Ovary (tissue), 9 donors: Measurements from ENCODE around the gene NRCAM. TPM values are rescaled to one million over a fixed set of nuclear protein-coding genes. Genes with fewer than 3 reads are reported as not detected.

Source experiments
- DNase-seq, 5 donors: peaks; one replicate each; pipeline ENCODE4 v3.0.0-alpha.2; 2019 to 2020
- H3K27ac ChIP-seq, 2 donors: fragments of 200-600 bp; one replicate each; pipeline versions ENCODE4 v1.5.1 to v1.8.0; 2019 to 2022
- H3K27me3 ChIP-seq: fragments of 200-600 bp; one replicate; pipeline ENCODE4 v1.8.0; 2022
- H3K36me3 ChIP-seq: fragments of 200-600 bp; sonication (generic); one replicate; pipeline ENCODE4 v1.5.1; 2019
- H3K4me1 ChIP-seq: one replicate; pipeline ENCODE4 v1.8.1; 2013; ENCODE audit warnings: mild to moderate bottlenecking, moderate library complexity; ENCODE audit not compliant: insufficient read depth
- H3K4me3 ChIP-seq: fragments of 200-600 bp; sonication (generic); one replicate; pipeline ENCODE4 v1.5.1; 2017
- H3K9me3 ChIP-seq, 2 donors: fragments of 200-600 bp in 1 of 2; sonication (generic) in 1 of 2; one replicate each; pipeline versions ENCODE4 v1.5.1 to v1.8.1; 2013 to 2019; ENCODE audit warnings: mild to moderate bottlenecking in 1 of 2, moderate library complexity in 1 of 2
- EP300 ChIP-seq: sonication (generic); formaldehyde crosslinking; IDR thresholded peaks from one replicate; pipeline ENCODE4 v1.6.1; 2017; ENCODE audit warnings: antibody characterized with exemption
- POLR2A ChIP-seq: fragments of 450-650 bp; IDR thresholded peaks from one replicate; pipeline ENCODE4 v1.6.1; 2017; ENCODE audit warnings: antibody characterized with exemption, mild to moderate bottlenecking, moderate library complexity
- WGBS, 3 donors: extraction: QIAGEN DNeasy Blood & Tissue Kit in 1 of 3; methylation state at CpG; one replicate each; pipeline versions ENCODE4 v1.1.5 to v1.1.7; 2013 to 2017; 5-methylcytosine and 5-hydroxymethylcytosine counted together
- intact Hi-C, 4 donors: fragments of 100-400 bp; cut with DNase I; formaldehyde crosslinking; loops; one replicate each; pipeline versions ENCODE4 v1.11.0 to v1.15.1; 2022 to 2023
- polyA plus RNA-seq, 2 donors: library from polyadenylated mRNA; stranded (reverse); fragments of 200-250 nt in 1 of 2; fragments of 350-450 nt in 1 of 2; fragmentation: Illumina TruSeq in 1 of 2; extraction: RNeasy Lipid Tissue Mini Kit (QIAGEN cat#74804) in 1 of 2; gene quantifications; one replicate each; pipeline ENCODE4 v1.2.3, GENCODE V29; 2013 to 2014
- total RNA-seq, 7 donors: library from RNA; depleted of rRNA in 2 of 7; stranded (reverse); fragments of >200 nt in 2 of 7; fragmentation: NEBNext Ultra II Directional in 3 of 7; extraction: Animal tissue kit (Norgen Biotek cat#: 25700) in 3 of 7; gene quantifications; one replicate each; pipeline versions ENCODE4 v1.1.0 to v1.2.4, GENCODE V29; 2016 to 2023
- TF ChIP-seq, protein P1 (sequence below), 3 donors: fragments of 450-650 bp in 2 of 3; fragments of 200-600 bp in 1 of 3; IDR thresholded peaks; one replicate each; pipeline versions ENCODE4 v1.5.1 to v1.8.0; 2016 to 2022; ENCODE audit warnings: antibody characterized with exemption in 3 of 3, mild to moderate bottlenecking in 1 of 3
- donor health status: DM: no; HTN: no; CAD: no; lungs with moderate emphysema.
- donor health status: DM: no; HTN: no; CAD: no.
- donor health status: Bipolar disorder and iron deficiency.
- donor health status: DM: yes; HTN: yes; CAD: no.
- donor health status: DM: no; HTN: no; CAD: no.
- donor health status: DM: yes; HTN: yes; CAD: no.

NRCAM gene
- total and polyA plus RNA-seq, 9 donors, result 0.61 to 14.8 (median 2.8) TPM

DNA sequence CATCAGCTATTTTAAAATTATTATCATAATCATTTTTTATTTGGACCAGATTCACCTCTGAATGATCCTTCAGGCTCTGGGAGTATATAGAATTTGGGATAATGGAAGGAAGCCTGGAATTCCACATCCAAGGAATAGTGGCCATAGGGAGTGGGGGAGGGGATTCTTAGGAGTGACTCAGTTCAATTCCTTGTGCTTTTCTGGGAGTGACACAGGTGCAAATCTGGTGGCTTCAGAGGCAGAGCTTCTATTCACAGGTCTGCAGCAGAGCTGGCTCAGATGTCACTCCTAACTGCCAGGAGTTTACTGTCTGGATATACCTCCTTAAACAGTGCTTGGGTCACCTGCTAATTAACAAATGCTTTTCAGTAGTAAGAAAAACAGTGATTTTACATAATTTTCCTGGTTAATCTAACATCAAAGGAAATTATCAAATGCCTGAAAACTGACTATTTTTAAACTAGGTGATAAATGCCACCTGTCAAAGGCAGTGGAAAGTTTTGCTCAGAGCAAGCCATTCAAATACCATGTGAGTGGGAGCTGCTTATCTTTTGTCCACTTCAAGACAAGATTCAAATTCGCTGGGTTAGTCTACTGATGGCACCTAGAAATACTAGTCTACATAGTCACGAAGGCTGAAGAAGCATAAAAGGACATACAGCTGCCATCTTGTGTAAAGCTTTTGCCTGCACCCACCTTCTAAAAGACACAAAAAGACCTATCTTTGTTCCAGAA lies 219.4 kb downstream of the NRCAM start:
- H3K27ac ChIP-seq, result no peak overlapping the region
- intact Hi-C loops, result no loop called here
- no peaks in the 10 kb centered on the region for H3K36me3 ChIP-seq
- no peak for DNase-seq
- H3K9me3 ChIP-seq, result no peaks in the 10 kb centered on the region
- whole genome bisulfite sequencing, 3 donors, result 47 to 48% (median 47%) methylated on average over 2 of the region's 2 CpGs
- H3K4me1 ChIP-seq, result no peaks in the 10 kb centered on the region
- no peaks in the 10 kb centered on the region for H3K27me3 ChIP-seq
- no peak for TF ChIP-seq POLR2A
- TF ChIP-seq EP300, result no peak
- TF ChIP-seq, protein P1, sequence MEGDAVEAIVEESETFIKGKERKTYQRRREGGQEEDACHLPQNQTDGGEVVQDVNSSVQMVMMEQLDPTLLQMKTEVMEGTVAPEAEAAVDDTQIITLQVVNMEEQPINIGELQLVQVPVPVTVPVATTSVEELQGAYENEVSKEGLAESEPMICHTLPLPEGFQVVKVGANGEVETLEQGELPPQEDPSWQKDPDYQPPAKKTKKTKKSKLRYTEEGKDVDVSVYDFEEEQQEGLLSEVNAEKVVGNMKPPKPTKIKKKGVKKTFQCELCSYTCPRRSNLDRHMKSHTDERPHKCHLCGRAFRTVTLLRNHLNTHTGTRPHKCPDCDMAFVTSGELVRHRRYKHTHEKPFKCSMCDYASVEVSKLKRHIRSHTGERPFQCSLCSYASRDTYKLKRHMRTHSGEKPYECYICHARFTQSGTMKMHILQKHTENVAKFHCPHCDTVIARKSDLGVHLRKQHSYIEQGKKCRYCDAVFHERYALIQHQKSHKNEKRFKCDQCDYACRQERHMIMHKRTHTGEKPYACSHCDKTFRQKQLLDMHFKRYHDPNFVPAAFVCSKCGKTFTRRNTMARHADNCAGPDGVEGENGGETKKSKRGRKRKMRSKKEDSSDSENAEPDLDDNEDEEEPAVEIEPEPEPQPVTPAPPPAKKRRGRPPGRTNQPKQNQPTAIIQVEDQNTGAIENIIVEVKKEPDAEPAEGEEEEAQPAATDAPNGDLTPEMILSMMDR (IDR thresholded peaks at IDR 0.05), result no peak
- H3K4me3 ChIP-seq, result no peak overlapping the region

DNA sequence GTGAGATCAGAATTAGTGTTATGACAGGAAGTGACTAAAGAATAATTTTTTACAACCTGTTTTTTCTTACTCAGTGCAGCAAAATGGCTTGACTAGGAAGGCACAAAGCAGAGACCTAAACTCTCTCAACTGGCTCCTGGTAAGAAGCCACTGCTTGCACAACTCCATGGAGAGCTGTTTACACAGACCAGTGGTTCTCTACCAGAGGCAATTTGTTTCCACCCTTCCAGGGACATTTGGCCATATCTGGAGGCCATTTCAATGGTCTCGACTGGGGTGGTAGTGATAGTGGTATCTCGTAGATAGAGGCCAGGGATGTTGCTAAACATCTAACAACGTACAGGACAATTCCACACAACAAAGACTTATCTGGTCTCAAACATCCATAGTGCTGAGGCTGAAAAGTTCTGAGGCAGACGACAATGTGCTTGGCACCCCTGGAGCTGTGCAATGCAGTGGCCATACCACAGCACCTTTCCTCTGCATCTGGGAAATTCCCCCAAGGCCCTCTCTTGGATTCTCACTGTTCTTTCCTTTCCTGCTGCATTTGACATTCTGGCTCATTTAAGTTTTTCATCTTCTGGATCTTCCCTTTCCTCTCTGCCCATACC lies 220.7 kb downstream of the NRCAM start:
- WGBS, 3 donors, result 69 to 81% (median 74%) methylated on average over 4 of the region's 4 CpGs
- H3K27ac ChIP-seq, result no peak overlapping the region
- TF ChIP-seq EP300 (no peak), POLR2A (no peak)
- TF ChIP-seq, protein P1 (IDR thresholded peaks at IDR 0.05), result no peak
- H3K4me3 ChIP-seq, result no peak overlapping the region
- no peaks in the 10 kb centered on the region for H3K27me3 ChIP-seq
- H3K9me3 ChIP-seq, result no peaks in the 10 kb centered on the region
- DNase-seq, result no peak
- H3K36me3 ChIP-seq, result no peaks in the 10 kb centered on the region
- H3K4me1 ChIP-seq, result no peaks in the 10 kb centered on the region
- intact Hi-C loops, result no loop called here

DNA sequence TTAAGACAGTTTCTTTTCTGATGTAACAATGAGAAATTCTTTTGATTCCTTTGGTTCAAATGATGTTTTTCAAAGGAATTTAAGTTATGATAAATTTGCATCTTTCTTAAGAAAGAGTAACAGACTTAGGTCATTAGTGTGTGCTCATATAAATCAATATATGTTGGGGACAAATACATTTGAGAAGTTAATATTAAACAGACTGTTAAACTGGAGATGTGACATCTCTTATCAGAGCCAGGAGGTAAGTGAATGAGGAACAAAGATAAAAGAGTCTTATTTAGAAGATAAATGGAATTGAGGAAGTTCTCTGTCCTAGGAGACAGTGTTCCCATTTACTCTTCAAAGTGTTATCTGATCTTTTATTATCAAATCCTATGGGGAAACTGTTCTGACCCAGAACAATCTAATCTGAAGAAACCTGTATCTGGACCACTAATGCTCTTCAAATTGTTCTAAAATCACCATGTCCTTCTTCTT lies 221.2 kb downstream of the NRCAM start:
- DNase-seq, result no peak
- H3K9me3 ChIP-seq, result no peaks in the 10 kb centered on the region
- H3K27me3 ChIP-seq, result no peaks in the 10 kb centered on the region
- H3K4me3 ChIP-seq, result no peak overlapping the region
- intact Hi-C loops, result no loop called here
- H3K27ac ChIP-seq, result no peak overlapping the region
- H3K36me3 ChIP-seq, result no peaks in the 10 kb centered on the region
- no peaks in the 10 kb centered on the region for H3K4me1 ChIP-seq
- TF ChIP-seq EP300 (no peak), POLR2A (no peak)
- TF ChIP-seq, protein P1 (IDR thresholded peaks at IDR 0.05), result no peak

DNA sequence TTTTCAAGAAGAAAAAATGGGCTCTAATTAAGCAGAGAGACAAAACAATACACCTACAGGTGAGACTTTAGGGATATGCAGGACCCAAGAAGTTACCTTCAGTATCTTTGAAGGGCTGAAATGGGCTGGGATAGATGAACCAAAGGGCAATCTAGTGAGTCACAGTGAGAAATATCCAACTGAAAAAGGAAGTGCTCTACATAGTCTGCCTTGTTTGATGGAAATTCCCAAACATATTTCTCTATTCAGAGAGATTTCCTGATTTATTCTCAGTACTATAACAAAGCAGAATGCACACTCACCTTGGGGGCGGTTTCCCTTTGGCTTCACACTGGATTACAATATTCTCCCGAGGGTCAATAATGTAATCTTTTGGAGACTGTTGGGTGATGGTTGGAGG lies 222.0 kb downstream of the NRCAM start:
- Histone ChIP-seq H3K27ac (no peak overlapping the region), H3K36me3 (no peaks in the 10 kb centered on the region), H3K9me3 (no peaks in the 10 kb centered on the region), H3K4me1 (no peaks in the 10 kb centered on the region), H3K27me3 (no peaks in the 10 kb centered on the region), H3K4me3 (no peak overlapping the region)
- DNase-seq, result no peak
- WGBS, 3 donors, result 84 to 87% (median 87%) methylated on average over 2 of the region's 2 CpGs
- TF ChIP-seq EP300 (no peak), POLR2A (no peak)
- TF ChIP-seq, protein P1 (IDR thresholded peaks at IDR 0.05), result no peak
- intact Hi-C loops, result no loop called here
